GM12878 (cell line): ENCODE data around the gene PTGES2. TPM values are rescaled to one million over a fixed set of nuclear protein-coding genes. Genes with fewer than 3 reads are reported as not detected.
A peak's percentile ranks its signal among the peaks of the same experiment; 100 is the strongest.

Experiments used
- ASH2L ChIP-seq: fragments of 300-600, 200-600 bp; sonication (generic); IDR thresholded peaks from 2 replicates; pipeline ENCODE4 v1.6.1; 2017; ENCODE audit warnings: low read depth, mild to moderate bottlenecking, borderline replicate concordance
- BACH1 ChIP-seq: fragments of 450-650 bp; IDR thresholded peaks from 2 replicates; pipeline ENCODE4 v1.6.1; 2017; ENCODE audit warnings: mild to moderate bottlenecking, borderline replicate concordance
- BRCA1 ChIP-seq: IDR thresholded peaks from 2 replicates; pipeline ENCODE4 v1.6.1; 2011; ENCODE audit warnings: low read depth, low read length, improper control_type of control experiment
- CBFB ChIP-seq: IDR thresholded peaks from 2 replicates; pipeline ENCODE4 v1.6.1; 2016; ENCODE audit warnings: antibody characterized with exemption, low read depth
- HDAC6 ChIP-seq: fragments of 200-600 bp; sonication (generic); IDR thresholded peaks from one replicate; pipeline ENCODE4 v1.8.0; 2017; ENCODE audit warnings: antibody characterized with exemption; ENCODE audit not compliant: unreplicated experiment
- IRF5 ChIP-seq: fragments of 450-650 bp; IDR thresholded peaks from 2 replicates; pipeline ENCODE4 v1.6.1; 2017; ENCODE audit warnings: borderline replicate concordance
- KDM1A ChIP-seq: fragments of 200-600 bp; sonication (generic); IDR thresholded peaks from 2 replicates; pipeline ENCODE4 v1.6.1; 2016; ENCODE audit warnings: borderline replicate concordance
- MAX ChIP-seq: IDR thresholded peaks from 2 replicates; pipeline ENCODE4 v1.6.1; 2012; ENCODE audit warnings: low read depth, low read length, improper control_type of control experiment
- MTA2 ChIP-seq: fragments of 450-650 bp; IDR thresholded peaks from 2 replicates; pipeline ENCODE4 v1.6.1; 2016; ENCODE audit warnings: low read depth, mild to moderate bottlenecking, moderate library complexity
- MYC ChIP-seq: IDR thresholded peaks from 2 replicates; pipeline ENCODE4 v1.6.1; 2011; ENCODE audit warnings: mild to moderate bottlenecking, low read length, moderate library complexity, inconsistent platforms; ENCODE audit not compliant: insufficient read depth, insufficient replicate concordance, insufficient read length, severe bottlenecking
- NBN ChIP-seq: fragments of 450-650 bp; IDR thresholded peaks from 2 replicates; pipeline ENCODE4 v1.6.1; 2016
- NRF1 ChIP-seq: conservative IDR thresholded peaks from 2 replicates; pipeline ENCODE4 v1.6.1; 2011; ENCODE audit warnings: mild to moderate bottlenecking, low read depth, low read length, improper control_type of control experiment
- PRDM15 ChIP-seq: fragments of 450-650 bp; formaldehyde crosslinking; IDR thresholded peaks from 2 replicates; pipeline ENCODE4 v1.4.0; 2020; ENCODE audit warnings: mild to moderate bottlenecking, moderate library complexity
- RCOR1 ChIP-seq: conservative IDR thresholded peaks from 2 replicates; pipeline ENCODE4 v1.6.1; 2012; ENCODE audit warnings: low read depth, low read length, improper control_type of control experiment
- SIN3A ChIP-seq: IDR thresholded peaks from 2 replicates; pipeline ENCODE4 v1.6.1; 2012; ENCODE audit warnings: low read depth, low read length, improper control_type of control experiment
- SMAD1 ChIP-seq: fragments of 450-650 bp; IDR thresholded peaks from 2 replicates; pipeline ENCODE4 v1.6.1; 2018; ENCODE audit warnings: mild to moderate bottlenecking, low read depth; ENCODE audit not compliant: partially characterized antibody
- SMAD5 ChIP-seq: IDR thresholded peaks from 2 replicates; pipeline ENCODE4 v1.6.1; 2016; ENCODE audit warnings: antibody characterized with exemption, low read depth
- TCF12 ChIP-seq: IDR thresholded peaks from 2 replicates; pipeline ENCODE4 v1.6.1; 2011; ENCODE audit warnings: low read depth, mild to moderate bottlenecking, low read length
- YBX1 ChIP-seq: fragments of 450-650 bp; IDR thresholded peaks from 2 replicates; pipeline ENCODE4 v1.6.1; 2016; ENCODE audit warnings: antibody characterized with exemption
- ZBTB40 ChIP-seq: fragments of 450-650 bp; IDR thresholded peaks from 2 replicates; pipeline ENCODE4 v1.6.1; 2016; ENCODE audit warnings: mild to moderate bottlenecking, moderate library complexity, borderline replicate concordance
- ZZZ3 ChIP-seq: IDR thresholded peaks from 2 replicates; pipeline ENCODE4 v1.6.1; 2011; ENCODE audit warnings: low read depth; ENCODE audit not compliant: control insufficient read depth, insufficient read length
- polyA plus RNA-seq, 11 experiments: library from polyadenylated mRNA; depleted of rRNA in 4 of 11; unstranded in 6 of 11; stranded (reverse) in 5 of 11; fragments of >200 nt; fragmentation: Nextera tagmentation in 4 of 11; fragmentation: Illumina TruSeq in 1 of 11; extraction: Ambion mirVana in 4 of 11; extraction: Trizol in 1 of 11; gene quantifications; 1 replicate in 1 of 11; 2 replicates in 10 of 11; pipeline versions ENCODE4 v1.2.1 to v1.2.3, GENCODE V29; 2011 to 2016; ENCODE audit warnings: inconsistent platforms in 2 of 11, missing spikeins in 2 of 11, low read depth in 1 of 11
- total RNA-seq, 4 experiments: library from RNA; depleted of rRNA in 3 of 4; stranded (reverse); fragments of >200 nt in 3 of 4; fragmentation: Illumina TruSeq in 1 of 4; extraction: Trizol in 1 of 4; gene quantifications; 2 replicates each; pipeline versions ENCODE4 v1.2.1 to v1.2.3, GENCODE V29; 2013 to 2021

PTGES2 gene
- total and polyA plus RNA-seq, 10 of the 15 experiments (the other 5 are each of a cell fraction or from before 2014, with no cell fraction given) = 2.1 to 141 (median 99.1) TPM

GRCh38 chr9:128127990-128128835 lies 684 bp upstream of the PTGES2 start (continued):
- TF ChIP-seq PRDM15 (CRISPR knock-in tag) = no peak
- TF ChIP-seq BRCA1 = no peak
- TF ChIP-seq IRF5 = peak; percentile 94
- TF ChIP-seq BACH1 = no peak
- peak; percentile 72 for TF ChIP-seq ZBTB40
- 0 out of 2 replicates have a peak, but pooled peaks have one; percentile 29 for TF ChIP-seq MTA2
- TF ChIP-seq CBFB = peak; percentile 70; the same call in 1 of the 2 replicates
- no peak for TF ChIP-seq RCOR1
- no peak for TF ChIP-seq HDAC6
- TF ChIP-seq SMAD1 = no peak
- TF ChIP-seq MYC = peak; percentile 80
- no peak for TF ChIP-seq YBX1
- 0 out of 2 replicates have a peak, but pooled peaks have one; percentile 42 for TF ChIP-seq ASH2L
- TF ChIP-seq NRF1 = no peak
- peak; percentile 23; the same call in 1 of the 2 replicates for TF ChIP-seq SIN3A
- TF ChIP-seq KDM1A = no peak
- no peak for TF ChIP-seq ZZZ3
- TF ChIP-seq TCF12 = peak; percentile 82; the same call in 1 of the 2 replicates
- TF ChIP-seq SMAD5 = no peak
- peak; percentile 72 for TF ChIP-seq MAX
- peak; percentile 86 for TF ChIP-seq NBN
